Measurements from ENCODE around the gene ADPRHL1. TPM values are rescaled to one million over a fixed set of nuclear protein-coding genes. Genes with fewer than 3 reads are reported as not detected.

ADPRHL1 gene
- total RNA-seq, result 1.6 TPM

GRCh38 chr13:113452942-113453901, at the start of gene ADPRHL1:
ADPRHL1 (minus strand) TSS chr13:113453488; CDS start chr13:113453437, 51 bp downstream.

GRCh38 chr13:113490496-113491417, 37.5 kb upstream of the ADPRHL1 start, which contains the start of gene DCUN1D2:
DCUN1D2 (minus strand) TSS chr13:113490711; CDS start chr13:113490669, 42 bp downstream.

Small RNA genes within 50 kb of the gene (small RNA-seq; reads per million reads assigned to genes)
- 0.37 reads per million, percentile 24 among the genes with 10 or more reads in this experiment for gene RNU1-16P (ENCODE audit: low replicate concordance)

Other genes starting within 250 kb of the ADPRHL1 start
- gene PCID2, start 244.8 kb downstream of the ADPRHL1 start, total RNA-seq, result 88.6 TPM
- 78.3 TPM for gene CUL4A, start 243.9 kb downstream of the ADPRHL1 start, total RNA-seq
- gene LAMP1, start 156.2 kb downstream of the ADPRHL1 start, total RNA-seq, result 47.0 TPM
- 2.5 TPM for gene GRTP1, start 89.4 kb downstream of the ADPRHL1 start, total RNA-seq
- gene DCUN1D2, start 37.2 kb upstream of the ADPRHL1 start, total RNA-seq, result 40.4 TPM
- gene TFDP1, start 131.3 kb upstream of the ADPRHL1 start, total RNA-seq, result 34.4 TPM
- gene ATP4B, start 204.7 kb upstream of the ADPRHL1 start, total RNA-seq, result not detected
- gene GRK1, start 213.7 kb upstream of the ADPRHL1 start, total RNA-seq, result 1.3 TPM